ENCODE results near the gene PDE1C.

DNA sequence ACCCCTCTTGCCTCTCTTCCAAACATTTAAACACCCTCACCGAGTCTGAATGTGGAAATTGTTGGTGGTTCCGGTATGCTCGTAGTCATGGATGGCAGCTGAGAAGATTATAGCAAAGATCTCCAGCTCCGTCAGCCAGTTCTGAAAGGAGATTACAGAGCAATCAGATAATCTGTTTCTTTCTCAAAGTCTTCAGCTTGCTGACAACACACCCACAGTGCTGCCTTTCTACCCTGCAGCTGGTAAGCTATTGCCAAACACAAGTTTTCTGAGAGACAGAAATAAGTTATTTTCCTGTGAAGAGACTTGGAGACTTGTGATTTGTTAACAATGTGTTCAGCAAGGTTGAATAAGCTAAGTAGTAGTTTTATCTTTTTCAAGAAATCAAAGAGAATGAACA, 219.6 kb downstream of the PDE1C start:
- TF ChIP-seq, protein P1, sequence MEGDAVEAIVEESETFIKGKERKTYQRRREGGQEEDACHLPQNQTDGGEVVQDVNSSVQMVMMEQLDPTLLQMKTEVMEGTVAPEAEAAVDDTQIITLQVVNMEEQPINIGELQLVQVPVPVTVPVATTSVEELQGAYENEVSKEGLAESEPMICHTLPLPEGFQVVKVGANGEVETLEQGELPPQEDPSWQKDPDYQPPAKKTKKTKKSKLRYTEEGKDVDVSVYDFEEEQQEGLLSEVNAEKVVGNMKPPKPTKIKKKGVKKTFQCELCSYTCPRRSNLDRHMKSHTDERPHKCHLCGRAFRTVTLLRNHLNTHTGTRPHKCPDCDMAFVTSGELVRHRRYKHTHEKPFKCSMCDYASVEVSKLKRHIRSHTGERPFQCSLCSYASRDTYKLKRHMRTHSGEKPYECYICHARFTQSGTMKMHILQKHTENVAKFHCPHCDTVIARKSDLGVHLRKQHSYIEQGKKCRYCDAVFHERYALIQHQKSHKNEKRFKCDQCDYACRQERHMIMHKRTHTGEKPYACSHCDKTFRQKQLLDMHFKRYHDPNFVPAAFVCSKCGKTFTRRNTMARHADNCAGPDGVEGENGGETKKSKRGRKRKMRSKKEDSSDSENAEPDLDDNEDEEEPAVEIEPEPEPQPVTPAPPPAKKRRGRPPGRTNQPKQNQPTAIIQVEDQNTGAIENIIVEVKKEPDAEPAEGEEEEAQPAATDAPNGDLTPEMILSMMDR (IDR thresholded peaks at IDR 0.05): no peak
- no peak for TF ChIP-seq POLR2A (IDR thresholded peaks at IDR 0.05)
- no peak for TF ChIP-seq EP300 (IDR thresholded peaks at IDR 0.05)

All from ovary (tissue), 3 donors.